Measurements from ENCODE around the gene LIMA1.

DNA sequence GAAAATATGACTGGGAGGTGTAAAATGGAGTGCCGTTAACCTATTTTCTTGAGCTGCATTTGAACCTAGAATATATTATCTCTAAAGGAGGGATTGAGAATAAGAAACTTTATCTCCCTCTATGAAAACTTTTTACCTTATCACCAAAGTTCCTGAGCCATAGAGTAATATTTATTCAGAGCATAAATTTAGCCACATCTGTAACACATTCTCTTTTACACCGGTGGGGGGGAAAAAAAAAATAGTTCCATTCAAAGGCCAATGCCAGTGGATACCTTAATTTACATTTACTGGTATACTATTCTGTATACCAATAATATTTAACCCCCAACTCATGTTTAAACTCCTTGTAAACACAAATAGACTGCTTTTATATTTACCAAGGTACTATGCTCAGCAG lies 137.9 kb downstream of the LIMA1 start:
- TF ChIP-seq POLR2A (IDR thresholded peaks at IDR 0.05; ENCODE audit: low read depth) (no peak), EP300 (IDR thresholded peaks at IDR 0.05) (no peak)
- TF ChIP-seq, protein P1, sequence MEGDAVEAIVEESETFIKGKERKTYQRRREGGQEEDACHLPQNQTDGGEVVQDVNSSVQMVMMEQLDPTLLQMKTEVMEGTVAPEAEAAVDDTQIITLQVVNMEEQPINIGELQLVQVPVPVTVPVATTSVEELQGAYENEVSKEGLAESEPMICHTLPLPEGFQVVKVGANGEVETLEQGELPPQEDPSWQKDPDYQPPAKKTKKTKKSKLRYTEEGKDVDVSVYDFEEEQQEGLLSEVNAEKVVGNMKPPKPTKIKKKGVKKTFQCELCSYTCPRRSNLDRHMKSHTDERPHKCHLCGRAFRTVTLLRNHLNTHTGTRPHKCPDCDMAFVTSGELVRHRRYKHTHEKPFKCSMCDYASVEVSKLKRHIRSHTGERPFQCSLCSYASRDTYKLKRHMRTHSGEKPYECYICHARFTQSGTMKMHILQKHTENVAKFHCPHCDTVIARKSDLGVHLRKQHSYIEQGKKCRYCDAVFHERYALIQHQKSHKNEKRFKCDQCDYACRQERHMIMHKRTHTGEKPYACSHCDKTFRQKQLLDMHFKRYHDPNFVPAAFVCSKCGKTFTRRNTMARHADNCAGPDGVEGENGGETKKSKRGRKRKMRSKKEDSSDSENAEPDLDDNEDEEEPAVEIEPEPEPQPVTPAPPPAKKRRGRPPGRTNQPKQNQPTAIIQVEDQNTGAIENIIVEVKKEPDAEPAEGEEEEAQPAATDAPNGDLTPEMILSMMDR (IDR thresholded peaks at IDR 0.05), result no peak
